GM19328 (cell line): ENCODE results near the gene TGM3.

Source experiments
- ATAC-seq: cut with Tn5 transposase; IDR thresholded peaks from one replicate; pipeline ENCODE4 v1.9.1; 2021; ENCODE audit warnings: mild to moderate bottlenecking, moderate library complexity; ENCODE audit not compliant: unreplicated experiment

The TGM3 gene

DNA sequence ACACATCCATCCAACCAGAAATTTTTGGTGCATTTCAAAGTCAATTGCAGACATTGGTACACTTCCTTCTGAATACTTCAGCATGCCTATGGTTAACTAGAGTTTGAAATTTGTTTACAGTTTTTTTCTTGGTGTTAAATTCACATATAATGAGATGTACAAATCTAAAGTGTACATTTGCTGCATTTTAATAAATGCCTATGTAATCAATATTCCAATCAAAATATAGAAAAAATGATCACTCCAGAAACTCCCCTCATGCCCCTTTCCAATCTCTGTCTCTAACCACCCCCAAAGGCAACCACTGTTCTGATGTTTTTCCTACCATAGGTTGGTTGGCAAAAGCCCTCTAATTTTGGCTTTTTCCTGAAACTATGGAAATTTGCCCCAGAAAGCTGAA lies 77.3 kb downstream of the TGM3 start:
- no peak for ATAC-seq

- ATAC-seq = no peak
Observed at GRCh38 chr20:2374346-2375125, 78.7 kb downstream of the TGM3 start.

DNA sequence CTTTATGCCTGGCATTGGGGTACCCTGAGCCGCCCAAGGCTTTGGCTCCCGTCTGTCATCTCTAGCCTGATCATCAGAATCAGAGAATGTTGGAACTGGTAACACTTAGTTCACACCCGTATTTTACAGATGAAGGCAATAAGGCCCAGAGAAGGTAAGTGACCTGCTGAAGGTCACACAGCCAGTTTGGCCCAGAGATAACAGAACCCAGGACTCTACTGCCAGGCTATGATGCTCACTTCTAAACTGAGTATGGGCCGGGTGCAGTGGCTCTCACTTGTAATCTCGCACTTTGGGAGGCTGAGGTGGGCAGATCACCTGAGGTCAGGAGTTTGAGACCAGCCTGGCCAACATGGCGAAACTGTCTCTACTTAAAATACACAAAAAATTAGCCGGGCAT lies 83.1 kb downstream of the TGM3 start:
- ATAC-seq = no peak

GRCh38 chr20:2379511-2380229 lies 83.9 kb downstream of the TGM3 start:
- ATAC-seq = no peak

- no peak for ATAC-seq
Observed at GRCh38 chr20:2380601-2381000, 84.8 kb downstream of the TGM3 start, which contains the start of gene TGM6. TGM6 (plus strand) TSS chr20:2380901; CDS start chr20:2380969, 68 bp downstream.

GRCh38 chr20:2381303-2381702 lies 85.5 kb downstream of the TGM3 start:
- no peak for ATAC-seq

- no peak for ATAC-seq
Observed at GRCh38 chr20:2382833-2383232, 87.0 kb downstream of the TGM3 start.

DNA sequence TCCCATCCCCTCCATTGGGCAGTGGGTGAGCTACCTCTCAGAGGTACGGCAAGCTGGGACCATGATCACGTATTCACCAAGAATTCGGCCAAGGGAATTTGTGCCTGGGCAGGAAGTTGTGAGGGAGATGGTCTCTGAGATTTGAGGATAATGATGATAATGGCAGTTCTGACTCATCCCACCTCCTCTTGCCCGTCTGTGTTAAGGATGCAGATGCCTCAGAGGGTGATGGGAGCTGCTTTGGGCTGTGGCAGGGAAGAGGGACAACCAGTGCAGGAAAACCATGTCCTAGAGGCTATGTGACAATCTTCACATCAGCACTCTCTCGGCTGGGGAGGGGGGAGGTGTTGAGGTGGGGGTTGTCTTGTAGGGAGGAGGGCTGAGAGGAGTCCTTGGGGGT lies 89.2 kb downstream of the TGM3 start:
- ATAC-seq = no peak

- ATAC-seq = no peak
Observed at GRCh38 chr20:2385496-2385895, 89.7 kb downstream of the TGM3 start.

DNA sequence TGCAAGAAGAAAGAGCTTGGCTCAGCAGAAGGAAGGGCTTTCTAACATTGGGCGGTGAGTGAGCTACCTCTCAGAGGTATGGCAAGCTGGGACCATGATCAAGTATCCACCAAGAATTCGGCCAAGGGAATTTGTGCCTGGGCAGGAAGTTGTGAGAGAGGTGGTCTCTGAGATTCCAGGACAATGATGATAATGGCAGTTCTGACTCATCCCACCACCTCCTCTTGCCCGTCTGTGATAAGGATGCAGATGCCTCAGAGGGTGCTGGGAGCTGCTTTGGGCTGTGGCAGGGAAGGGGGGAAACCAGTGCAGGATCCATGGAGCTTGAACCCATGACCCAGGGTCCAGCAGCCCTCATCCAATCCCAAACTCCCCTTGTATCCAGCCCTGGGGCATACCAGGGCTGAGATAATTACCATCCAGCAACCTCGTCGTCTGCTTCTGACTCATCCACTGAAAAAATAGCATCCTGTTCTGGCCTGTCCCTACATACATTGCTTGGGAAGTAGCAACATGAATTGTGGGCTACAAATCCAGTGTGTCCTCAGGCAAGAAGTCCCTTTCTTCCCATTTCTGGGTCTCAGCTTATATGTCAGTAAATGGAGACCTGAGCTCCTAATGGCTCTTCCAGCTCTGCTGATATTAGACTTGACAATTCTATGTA lies 90.8 kb downstream of the TGM3 start:
- ATAC-seq = no peak

DNA sequence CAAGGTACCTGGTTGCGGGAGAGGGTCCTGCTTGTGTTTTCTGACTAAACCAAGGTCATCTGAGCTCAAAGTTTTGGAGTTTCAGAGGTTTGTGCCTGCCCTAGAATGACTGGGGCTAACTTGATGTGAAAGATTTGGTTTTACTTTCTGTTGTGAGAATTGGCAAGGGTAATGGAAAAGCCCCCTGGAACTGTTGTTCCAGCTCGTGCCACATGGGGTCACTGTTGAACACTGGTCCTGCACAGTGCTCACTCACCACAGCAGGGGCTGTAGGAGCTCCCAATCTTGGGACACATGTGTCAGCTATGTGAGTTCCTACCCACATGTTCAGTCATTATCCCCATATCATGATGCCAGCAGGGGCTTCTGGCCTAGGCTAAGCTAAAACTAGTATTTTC lies 91.4 kb downstream of the TGM3 start:
- ATAC-seq = no peak

GRCh38 chr20:2387580-2387979 lies 91.8 kb downstream of the TGM3 start:
- ATAC-seq = no peak
